Activated CD4-positive, CD25-positive, alpha-beta regulatory T cell treated with anti-CD3 and anti-CD28 coated beads, Interleukin-2, amount 50 U/mL, for 16 hours (primary cell): ENCODE data around the gene GATAD2B.
"Not testable (repeated sequence)": the region's sequence is repeated elsewhere in the genome, so short reads cannot be mapped to it uniquely, and the experiment has no call there.

Experiments used
- DNase-seq: peaks from one replicate; pipeline ENCODE4 v3.0.0-alpha.2; 2020; ENCODE audit warnings: low read depth, low spot score

Gene GATAD2B

GRCh38 chr1:153840774-153841173, 82.0 kb downstream of the GATAD2B start:
- DNase-seq = not testable (repeated sequence)

- not testable (repeated sequence) for DNase-seq
Observed at GRCh38 chr1:153833968-153834367, 88.8 kb downstream of the GATAD2B start.

DNA sequence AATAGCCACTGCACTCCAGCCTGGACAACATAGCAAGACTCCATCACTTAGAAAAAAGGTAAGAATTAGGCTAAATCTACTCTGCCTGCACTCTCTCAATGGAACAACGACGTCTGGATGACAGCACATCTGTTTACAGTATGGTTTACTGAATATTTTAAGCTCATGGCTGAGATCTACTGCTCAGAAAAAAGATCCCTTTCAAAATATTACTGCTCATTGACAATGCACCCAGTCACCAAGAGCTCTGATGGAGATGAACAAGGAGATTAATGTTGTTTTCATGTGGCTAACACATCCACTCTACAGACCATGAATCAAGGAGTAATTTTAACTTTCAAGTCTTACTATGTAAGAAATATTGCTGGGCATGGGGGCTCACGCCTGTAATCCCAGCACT, 89.6 kb downstream of the GATAD2B start:
- no peak for DNase-seq

GRCh38 chr1:153832293-153832692, 90.5 kb downstream of the GATAD2B start:
- DNase-seq = no peak

GRCh38 chr1:153831026-153831425, 91.7 kb downstream of the GATAD2B start:
- no peak for DNase-seq

- no peak for DNase-seq
Observed at GRCh38 chr1:153827168-153827964, 95.4 kb downstream of the GATAD2B start.

- no peak for DNase-seq
Observed at GRCh38 chr1:153818876-153819275, 103.9 kb downstream of the GATAD2B start.

DNA sequence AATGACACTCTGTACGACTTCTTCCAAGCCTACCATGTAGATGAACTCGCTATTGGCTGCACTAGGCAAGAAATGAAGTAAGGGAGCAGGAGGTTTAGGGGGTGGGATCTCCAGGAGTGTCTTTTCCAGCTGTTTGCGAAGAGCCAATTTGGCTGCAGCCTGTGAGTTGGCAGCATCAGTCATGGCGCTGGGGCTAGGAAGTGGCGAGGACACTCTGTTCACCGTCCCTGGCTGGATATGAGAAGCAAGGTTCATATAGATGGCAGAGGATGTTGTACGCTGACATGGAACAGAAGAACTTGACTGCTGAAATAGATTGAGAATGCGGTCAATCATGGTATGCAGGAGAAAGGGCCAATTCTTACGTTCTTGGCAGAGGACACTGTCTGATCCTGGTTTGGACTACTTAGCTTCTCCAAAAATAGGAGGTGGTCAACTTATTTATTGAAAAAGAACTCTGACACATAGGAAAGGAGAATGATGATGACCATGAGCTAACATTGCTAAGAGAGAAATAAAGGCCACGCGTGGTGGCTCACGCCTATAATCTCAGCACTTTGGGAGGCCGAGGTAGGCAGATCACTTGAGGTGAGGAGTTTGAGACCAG, 106.4 kb downstream of the GATAD2B start:
- no peak for DNase-seq

DNA sequence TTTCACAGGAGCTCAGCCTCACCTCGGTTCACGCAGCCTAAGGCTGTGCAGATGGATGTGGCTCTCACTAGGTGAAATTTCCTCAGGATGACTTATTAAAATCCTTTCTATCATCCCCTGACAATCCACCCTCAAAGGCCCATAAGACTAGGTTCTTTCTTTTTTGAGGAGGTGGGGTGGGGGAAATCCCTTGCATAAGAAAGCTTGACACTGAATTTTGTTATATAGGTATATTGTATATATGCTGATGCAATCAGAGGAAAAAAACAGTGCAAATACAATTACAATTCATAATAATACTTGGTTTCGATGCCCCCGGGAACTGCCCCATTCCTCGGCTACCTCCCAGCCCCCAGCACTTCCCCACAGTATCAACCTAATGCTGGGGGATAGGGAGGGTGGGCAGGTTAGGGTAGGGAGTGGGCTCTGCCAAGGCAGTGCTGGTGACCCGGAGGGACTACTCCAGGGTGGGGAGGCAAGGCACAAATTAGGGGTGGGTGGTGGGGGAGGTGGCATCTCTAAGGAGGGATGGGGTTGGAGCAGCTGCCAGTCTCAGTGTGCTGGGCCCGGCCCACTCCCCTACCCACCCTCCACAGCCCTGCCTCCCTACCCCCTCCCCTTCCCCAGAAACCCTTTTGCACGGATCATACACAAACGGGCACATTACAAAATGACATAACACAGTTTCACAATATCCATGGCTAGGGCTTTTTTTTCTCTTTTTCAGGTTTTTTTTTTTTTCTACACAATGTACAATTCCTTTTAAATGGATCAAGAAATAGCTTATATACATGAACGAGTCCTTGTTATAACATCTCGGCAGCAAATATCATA, 116.7 kb downstream of the GATAD2B start:
- no peak for DNase-seq

- no peak for DNase-seq
Observed at GRCh38 chr1:153805042-153805745, 117.6 kb downstream of the GATAD2B start.

DNA sequence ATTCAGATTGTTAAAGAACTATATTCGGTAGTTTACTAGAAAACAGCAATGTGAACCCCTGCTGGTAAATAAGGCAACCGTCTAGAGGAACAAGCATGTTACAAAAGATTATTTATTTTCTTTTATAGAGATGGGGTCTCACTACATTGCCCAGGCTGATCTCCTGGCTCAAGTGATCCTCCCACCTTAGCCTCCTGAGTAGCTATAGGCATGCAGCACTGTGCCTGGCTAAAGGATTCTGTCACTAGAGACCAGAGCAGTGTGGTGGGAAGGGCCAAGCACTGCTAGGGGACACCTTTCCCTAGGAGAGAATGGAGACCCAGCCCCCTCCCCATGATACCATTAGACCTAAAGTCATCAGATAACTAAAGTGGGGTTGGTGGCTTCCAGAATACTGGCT, 118.7 kb downstream of the GATAD2B start:
- no peak for DNase-seq

DNA sequence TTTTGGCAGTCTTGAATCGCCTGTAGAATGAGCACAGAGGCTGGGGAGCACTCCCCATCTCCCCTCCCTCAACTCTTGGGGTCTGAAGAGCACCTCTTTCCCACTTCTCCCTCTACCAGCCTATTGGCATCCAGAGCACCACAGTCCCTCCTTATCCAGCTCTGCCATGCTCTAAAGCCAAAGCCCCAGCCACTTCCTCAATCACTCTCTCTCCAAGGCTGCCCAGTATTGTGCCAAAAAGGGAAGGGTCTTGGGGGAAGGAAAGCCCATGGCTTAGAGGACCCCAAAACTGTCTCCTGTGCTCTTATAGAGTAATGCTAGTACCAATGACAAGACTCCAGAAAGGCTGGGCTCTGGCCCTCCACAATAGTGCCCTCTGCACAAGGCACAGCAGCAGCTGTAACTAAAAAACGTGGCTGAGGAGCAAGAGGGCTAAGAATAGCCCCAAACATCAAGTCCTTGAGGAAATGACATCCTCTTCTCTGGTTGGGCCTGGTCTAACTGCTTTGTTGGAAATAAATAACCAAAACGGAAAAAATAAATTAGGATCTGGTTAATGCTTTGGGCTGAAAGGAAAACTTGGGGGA, 119.2 kb downstream of the GATAD2B start:
- no peak for DNase-seq

DNA sequence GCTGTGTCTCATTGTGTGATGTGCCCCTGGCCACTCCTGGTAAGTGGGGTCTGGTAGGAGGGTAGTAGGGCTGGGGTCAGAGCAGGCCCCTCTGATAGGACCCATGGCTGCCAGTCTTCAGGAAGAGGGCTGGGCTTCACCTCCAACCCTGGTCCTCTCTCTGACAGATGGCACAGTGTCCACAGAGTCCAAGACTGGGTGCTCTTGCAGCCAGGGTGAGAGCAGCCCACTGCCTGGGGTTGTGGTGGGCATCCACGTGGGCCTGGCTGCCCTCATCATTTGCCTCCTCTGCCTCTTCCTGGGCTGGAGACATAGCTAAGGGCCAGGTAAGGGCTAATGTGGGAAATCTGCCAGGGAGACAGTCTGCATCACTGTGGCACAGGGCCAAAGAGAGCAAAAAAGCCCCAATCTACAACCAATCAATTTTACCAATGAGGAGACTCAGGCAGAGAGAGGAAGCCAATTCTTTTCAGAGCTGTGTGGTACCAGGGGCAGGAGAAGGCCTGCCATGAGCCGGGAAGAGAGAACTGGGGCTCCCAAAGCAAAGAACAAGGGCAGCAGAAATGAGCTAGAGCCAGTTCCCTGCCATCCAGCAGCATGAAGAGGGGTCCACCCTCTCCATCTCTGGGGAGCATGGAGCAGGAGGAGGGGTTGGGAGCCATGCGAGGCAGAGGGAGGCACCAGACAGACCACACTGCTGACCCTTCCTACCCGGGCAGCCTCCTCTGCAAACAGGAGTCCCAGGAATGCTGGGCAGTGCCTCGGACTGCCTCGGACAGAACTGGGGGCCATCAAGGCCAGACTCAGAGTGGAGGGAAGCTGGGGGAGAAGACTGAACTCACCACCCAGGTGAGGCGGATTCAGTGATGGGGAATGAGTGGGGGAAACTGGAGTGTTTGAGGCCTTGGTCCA, 120.7 kb downstream of the GATAD2B start:
- DNase-seq = no peak

- no peak for DNase-seq
Observed at GRCh38 chr1:153801028-153801625, 121.6 kb downstream of the GATAD2B start.

- DNase-seq = no peak
Observed at GRCh38 chr1:153800516-153800915, 122.3 kb downstream of the GATAD2B start.

GRCh38 chr1:153799566-153800465, 123.0 kb downstream of the GATAD2B start:
- no peak for DNase-seq

- no peak for DNase-seq
Observed at GRCh38 chr1:153799016-153799415, 123.8 kb downstream of the GATAD2B start.

- no peak for DNase-seq
Observed at GRCh38 chr1:153798468-153798780, 124.3 kb downstream of the GATAD2B start.
